NCI-H345 (cell line): ENCODE results near the gene SYNPR.

Source experiments
- DNase-seq: peaks from one replicate; lab custom pipeline; 2025; lab: John Stamatoyannopoulos, UW

Gene SYNPR

DNA sequence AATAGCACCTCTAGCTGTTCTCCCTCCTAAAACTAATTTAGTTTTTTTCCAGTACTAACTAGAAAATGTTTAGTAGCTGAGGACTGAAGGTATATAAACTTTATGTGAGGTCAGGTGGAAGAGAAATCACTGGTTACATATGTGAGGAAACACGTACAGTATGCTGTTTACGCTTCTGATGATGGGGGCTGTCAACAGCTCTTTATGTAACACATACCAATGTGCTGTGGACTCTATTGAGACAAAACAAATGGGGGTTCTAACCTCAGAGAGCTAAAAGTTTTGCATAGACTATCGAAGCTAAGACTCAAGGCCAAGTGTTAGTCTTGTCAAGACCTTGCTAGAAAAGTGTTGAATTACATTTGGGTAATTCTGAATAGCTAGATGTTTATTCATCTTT lies 107.5 kb downstream of the SYNPR start:
- DNase-seq, result no peak

DNA sequence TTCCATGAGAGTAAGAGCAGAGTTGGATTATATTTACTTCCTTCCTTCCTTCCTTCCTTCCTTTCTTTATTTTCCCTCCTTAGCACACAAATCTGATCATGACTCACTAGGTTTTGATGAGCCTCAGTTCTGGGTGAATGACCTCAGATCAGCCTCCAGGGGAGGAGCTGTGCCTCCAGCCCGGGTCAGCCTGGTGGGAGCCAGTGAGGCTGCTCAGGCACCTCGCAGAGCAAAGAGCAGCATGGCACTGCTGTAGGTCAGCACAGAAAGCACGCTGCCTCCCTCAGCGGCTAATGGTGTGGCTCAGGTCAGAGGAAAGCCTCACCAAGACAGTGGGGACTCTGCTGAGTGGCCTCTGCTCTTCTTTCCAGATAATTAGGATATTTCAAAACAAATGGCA lies 108.5 kb downstream of the SYNPR start:
- DNase-seq, result no peak

DNA sequence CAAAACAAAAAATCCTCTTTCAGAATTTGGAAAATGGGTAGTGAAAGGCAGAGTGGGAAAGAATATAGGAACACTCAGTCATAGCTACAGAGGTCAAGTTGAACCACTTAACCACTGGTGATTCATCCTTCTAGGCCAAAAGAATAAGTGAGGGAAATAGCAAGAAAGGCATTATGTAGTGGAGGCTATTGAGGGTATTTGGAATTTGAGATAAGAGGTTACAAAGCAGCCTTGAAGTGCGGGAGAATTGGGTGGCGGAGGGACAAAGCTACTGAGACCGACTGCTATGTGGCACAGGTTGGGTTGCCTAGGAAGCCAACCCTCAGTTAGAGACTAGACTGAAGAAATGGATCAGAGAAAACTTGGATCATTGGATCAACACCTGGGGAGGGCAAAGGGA lies 109.5 kb downstream of the SYNPR start:
- DNase-seq, result no peak

DNA sequence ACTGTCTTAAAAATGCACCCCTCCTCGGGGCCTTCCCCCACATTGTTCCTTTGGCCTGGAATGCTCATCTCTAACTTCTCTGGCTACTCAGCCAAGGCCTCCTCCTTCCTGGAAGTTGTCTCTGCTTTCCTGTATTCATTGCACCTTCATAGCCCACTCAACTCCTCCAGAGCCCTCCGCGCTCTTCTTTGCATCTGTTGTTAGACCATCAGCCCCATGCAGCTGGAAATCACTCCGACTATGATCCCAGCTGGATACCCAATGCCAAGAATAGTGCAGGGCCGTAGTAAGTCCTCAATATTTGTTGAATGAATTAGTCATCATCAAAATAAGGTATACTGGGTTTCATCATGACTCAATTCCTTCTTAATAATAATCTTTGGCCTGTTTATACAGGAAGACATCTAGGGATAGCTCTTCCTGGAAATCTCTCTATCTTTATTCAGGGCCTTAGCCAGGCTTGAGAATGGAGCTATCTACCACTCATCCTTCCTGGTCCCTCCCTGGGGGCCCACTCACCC lies 112.7 kb downstream of the SYNPR start:
- DNase-seq, result no peak

DNA sequence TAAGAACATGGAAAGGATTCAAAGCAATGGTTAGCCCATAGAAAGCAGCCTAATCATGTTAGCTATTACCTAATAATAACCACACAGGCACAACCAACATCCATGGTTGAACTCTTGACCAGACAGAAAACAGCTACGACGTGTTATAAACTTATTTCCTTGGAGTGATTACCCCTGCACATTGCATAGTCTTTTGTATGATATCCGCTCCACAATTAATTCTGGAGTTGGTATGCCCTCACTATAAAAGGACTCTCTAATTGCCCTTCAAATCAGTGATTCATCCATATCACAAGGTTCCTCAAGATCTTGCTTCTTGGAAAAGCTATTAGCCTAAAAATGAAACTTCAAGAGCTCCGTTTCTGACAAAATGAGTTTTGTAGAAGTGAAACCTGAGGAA lies 117.9 kb downstream of the SYNPR start:
- DNase-seq, result no peak

DNA sequence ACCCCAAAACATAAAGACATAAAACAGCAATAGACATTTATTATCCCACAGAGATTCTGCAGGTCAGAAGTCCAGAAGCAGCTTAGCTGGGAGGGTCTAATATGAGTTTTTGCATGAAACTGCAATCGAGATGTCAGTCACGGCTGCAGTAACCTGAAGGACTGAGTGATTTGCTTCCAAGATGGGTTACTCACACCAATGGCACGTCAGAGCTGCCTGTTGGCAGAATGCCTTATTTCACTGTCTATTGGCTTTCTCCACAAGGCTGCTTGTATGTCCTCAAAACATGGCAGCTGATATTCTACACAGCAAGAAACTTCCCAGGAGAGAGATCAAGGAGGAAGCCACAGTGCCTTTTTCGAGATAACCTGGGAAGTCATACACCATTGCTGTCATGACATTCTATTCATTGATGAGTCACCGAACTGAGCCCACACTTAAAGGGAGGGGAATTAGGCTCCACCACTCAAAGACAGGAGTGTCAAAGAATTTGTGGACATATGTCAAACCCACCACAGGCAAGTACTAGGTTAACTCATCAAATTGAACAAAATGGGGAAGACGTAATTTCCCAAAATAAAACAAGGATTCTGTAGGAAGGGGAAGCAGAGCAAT lies 122.2 kb downstream of the SYNPR start:
- DNase-seq, result no peak

DNA sequence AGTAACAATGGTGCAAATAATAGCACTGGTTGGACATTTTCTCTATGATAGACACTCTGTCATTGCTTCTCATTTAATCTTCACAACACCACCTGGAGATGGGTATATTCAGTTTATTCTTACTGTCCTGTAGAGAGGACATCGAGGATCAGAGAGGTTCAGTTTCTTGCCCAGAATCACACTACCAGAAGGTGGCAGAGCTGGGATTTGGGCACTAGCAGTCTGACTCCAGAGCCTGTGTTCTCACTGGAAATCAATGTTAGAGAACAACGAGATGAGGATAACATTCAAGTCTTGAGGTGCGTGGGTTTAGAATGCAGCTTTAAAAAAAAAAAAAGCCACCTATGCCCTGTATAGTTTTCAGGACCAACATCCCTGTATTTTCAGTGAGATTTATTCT lies 127.8 kb downstream of the SYNPR start:
- DNase-seq, result no peak

DNA sequence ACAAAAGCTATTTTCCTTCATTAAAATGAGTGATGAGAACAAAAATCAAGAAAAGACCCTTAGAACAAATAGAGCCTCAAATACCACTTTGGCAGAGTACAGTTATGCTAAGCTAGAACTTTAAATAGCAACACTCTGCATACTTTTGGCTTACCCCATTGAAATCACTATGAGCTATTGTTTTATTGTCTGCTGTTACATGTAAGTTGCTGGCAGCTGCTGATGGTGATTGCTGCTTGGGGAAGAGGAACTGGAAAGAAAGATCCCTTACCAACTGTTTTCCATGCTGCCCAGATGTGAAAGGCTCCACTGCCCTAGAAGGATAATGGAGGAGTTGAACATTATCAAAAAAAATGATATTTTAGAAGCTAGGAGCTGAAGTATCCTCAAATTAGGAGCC lies 135.4 kb downstream of the SYNPR start:
- no peak for DNase-seq

DNA sequence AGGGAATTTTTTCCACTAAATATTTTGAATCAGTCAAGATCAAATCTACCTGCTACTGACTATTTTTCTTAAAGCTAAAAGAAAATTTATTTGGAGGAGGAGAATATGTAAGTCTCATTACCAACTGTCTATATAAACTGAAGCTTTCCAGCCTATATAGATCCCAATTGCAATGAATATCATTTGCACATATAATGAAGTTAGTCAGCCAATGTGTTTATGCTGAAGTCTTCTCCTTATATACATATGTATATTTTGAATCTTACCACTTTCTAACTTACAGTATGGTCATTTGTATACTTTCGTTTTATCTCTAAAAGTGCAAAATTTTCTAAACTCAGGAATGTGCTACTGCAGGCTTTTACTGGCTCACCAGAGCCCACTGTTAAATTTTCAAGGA lies 136.5 kb downstream of the SYNPR start:
- no peak for DNase-seq

DNA sequence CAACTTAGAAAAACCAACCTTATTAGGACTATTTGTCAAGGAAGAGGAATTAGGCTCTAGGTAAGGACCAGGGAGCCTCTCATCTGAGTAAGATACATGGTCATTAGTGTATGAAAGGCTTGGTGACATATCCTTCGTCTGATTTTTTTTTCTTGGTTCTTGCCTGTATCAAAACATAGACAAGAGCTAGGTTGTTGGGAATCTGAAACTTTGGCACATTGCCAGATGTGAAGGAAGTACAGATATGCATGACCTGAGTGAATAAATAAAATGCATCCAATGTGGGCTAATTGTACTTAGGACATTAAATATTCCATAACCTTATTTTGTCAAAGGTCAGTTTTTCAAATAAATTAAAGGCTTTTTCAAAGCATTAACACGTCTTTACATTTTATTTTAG lies 151.8 kb downstream of the SYNPR start:
- DNase-seq, result peak; percentile 64

DNA sequence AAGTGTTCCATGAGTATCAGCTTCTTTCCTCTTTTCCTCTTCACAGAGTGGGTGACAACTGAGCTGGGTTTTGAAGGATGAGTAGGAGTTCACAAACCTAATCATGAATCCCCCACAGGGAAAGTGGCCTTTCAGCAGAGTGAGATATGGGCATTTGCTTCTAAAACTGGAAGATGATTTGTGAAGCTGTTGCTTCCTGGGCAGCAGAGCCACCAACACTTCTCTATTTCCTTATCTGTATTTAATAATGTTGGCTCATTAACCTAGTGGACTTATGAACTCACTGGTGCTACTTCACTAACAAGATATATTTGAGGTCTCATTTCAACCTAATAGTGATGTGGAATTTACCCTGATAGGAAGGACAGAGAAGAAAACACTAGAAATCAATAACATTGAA lies 152.8 kb downstream of the SYNPR start:
- no peak for DNase-seq

DNA sequence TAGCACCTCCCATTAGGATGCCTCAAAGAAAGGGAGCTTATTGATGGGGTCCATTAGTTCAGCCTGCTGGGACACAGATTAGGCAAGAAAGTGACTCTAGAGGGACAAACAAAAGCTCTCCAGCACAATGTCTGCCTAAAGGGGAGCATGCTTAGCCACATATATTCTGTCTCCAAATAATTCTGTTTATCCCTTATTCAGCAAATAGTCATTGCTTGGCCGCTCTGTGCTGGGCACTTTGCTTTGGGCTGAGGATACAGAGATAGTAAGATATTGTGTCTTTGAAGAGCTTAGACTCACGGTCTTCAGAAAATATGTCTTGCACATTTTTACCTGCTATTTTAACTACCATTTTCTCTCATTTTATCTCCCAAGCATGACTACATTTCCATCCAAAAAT lies 159.8 kb downstream of the SYNPR start:
- no peak for DNase-seq

DNA sequence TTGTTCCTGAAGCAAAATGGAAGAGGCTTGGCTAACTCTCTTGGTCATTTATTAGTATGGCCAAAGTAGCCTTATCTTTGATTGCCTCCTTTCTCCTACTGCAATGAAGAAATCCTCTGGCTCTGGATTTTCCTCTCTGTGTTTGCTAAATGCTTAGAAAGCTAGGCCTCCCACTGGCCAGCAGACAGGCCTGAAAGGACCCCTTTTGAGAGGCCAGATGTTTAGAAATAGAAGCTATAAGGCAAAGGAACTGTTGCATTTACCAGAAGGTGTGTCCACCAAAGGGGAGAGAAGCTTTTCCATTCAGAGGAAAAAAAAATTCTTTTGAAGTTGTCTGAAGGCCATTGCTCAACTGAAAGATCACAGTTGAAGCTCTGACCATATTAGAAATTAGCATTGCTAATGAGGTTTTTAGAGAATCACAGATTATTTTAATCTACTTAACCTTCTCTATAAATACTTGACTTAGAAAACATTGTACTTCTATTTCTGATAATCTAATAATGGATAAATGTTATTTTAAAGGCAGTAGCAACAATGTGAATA lies 160.8 kb downstream of the SYNPR start:
- no peak for DNase-seq

DNA sequence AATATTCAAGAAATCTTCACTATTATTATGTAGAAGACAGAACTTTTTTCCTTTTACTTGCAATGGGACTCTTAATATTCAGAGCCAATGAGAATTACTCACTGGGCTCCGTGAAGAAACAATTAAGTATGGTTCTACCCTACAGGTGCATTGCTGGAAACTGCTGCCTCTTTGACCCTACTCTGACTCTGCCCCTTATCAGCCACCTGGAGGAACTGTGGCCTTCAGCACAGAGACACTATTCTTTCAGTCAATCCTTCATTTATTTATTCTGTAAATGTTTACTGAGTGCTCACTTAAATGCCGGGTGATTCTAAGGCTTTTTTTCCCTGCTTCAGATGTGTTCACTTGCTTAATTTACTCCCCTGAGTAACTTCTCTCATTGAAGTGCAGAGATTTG lies 163.2 kb downstream of the SYNPR start:
- DNase-seq, result no peak

DNA sequence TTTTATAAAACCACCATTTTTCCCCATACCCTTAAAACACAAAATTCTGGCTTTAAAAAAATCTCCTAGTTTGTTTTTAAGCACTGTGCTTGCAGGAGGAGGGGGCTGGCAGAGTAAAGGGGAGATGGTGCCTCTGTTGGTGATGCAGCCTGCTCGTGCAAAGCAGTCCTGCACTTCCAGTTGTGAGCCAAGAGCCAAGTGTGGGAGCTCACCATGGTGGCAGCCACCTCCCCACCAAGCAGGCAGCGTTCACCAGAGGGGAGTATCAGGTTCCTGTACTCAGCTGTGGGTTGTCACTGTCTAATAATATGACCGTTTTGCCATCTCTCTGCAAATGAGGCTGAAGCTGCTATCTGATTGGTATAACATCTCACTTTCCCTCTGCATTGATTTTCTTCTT lies 164.8 kb downstream of the SYNPR start:
- no peak for DNase-seq

DNA sequence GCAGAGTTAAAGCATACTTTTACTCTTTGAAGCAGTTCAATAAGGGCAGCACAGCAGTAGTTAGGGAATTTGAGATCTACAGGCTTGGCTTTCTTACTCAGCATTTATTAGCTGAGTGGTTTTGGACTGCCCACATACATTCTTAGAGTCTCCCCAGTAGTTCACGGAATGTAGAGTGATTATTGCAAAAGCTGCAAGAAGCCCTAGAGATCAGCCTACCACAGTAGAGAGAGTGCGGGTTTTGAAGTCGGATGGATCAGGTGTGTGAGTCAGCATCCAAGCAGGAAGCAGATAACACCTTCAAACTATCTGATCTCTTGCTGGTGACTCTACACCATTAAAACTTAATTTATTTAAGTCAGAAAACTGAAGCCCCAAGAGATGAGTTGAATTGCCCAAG lies 171.9 kb downstream of the SYNPR start:
- DNase-seq, result no peak

DNA sequence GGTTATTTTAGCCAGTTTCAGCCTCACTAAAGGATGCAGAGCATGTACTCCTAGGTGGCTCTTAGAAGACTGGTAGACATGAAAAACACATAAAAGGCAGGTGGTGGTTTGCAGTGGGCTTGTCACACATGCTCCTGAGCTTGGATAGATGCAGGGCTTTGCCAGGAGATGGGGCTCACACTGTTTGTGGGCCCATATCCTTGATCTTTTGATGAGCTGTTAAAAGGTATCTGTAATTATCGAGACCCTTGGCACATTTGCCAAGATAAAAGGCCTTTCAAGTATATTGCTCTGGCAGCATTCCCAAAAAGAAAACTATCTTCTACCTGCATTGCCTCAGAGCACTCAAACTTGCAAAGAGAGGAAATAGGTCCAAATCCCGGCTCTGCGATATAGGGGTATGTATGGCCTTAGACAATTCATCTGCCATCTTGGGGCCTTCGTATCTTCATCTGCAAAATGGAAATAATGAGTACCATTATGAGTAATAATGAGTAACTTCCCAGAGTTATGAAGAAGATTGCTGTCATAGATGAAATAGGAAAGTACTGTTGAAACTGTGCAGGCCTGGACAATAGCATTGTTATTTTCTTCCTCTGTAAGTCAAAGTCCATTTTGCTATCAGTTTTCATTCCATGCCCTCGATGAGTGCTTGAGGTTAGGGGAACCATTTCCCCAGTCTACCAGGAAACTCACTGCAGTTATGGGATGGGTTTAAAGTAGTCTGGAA lies 172.7 kb downstream of the SYNPR start:
- no peak for DNase-seq

DNA sequence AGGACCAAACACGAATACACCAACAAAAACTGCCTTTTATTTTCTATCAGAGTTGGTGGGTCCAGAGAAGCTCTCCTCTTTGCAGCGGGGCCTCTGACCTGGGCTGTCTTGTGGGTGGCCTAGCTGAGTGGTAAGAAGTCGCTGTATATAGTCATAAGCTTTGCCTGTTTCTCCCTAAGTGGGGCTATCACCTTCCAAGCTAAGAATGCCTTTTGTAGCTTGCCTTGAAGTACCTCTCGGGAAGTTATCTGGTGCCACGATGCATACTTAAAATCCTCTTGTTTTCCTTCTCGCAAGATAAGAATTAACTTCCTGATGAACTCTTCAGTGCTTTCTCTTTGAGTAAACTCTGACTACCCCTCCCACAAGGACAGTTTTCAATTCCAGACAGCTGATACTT lies 178.8 kb downstream of the SYNPR start:
- DNase-seq, result no peak

DNA sequence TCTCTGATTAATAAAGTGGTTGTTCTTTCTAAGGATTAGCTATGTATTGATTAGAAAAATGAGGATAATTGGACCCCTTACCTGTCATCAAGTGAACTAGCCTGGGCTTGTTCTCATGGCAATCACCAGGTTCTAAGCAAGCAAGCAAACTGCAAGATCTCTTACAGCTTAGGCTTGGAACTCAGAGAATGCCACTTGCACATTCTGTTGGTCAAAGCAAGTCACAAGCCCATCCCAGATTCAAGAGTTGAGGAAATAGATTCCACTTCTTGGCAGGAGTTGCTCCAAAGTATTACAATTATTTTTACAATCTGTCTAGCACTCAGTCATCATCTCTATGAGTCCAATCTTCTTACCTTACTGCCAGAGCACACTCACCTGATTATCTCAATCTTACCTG lies 180.3 kb downstream of the SYNPR start:
- DNase-seq, result no peak

DNA sequence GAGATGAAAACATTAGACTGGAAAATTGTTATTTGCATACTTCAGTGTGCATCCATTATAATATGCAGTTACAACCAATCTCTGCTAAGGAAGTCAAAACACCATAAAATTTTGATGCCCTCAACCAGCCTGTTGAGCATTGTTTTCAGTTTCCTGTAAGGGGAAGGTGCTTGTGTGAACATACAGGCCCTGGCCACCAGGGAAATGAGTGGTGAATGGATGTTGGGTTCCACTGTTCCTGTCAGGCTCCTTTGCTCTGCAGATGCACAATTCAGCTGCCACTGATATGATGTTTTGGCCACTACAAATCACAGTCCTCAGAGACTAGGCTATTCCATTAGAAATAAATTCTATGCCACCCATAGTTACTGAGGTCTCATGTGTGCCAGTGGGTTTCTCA lies 184.6 kb downstream of the SYNPR start:
- DNase-seq, result no peak

DNA sequence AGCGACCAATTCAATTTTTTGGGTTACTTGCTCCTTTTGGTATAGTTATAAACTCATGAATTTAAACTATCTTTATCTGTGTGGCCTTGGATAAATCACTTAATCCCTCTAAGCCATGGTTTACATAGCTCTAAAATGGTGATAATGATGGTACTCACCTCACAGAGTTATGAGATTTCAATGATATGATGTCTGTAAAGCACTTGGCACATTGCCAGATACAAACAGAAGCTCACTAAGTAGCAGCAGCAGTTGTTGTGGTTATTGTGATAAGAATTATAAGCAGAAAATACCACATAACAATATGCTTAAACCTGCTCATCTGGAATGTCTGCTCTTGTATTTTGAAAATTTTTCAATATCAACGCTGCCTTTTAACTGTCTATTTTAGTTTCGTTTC lies 189.3 kb downstream of the SYNPR start:
- DNase-seq, result peak; percentile 2

DNA sequence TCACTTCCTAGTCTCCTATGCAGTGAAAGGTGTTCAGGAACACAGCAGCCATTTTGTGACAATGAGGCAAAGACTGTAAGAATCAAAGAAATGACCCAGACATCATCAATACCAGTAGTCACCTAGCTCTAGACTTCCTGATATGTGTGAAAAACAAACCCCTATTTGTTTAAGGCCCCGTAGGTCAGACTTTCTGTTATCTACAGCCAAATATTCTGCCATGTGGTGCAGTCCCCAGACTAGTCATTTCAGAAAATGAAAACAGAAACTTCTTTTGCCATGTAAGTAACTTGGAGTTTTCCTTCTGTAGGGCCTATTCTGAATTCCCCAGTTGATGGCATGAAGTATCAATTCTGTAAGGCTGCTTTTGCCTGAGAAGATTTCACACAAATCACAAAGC lies 192.6 kb downstream of the SYNPR start:
- no peak for DNase-seq

DNA sequence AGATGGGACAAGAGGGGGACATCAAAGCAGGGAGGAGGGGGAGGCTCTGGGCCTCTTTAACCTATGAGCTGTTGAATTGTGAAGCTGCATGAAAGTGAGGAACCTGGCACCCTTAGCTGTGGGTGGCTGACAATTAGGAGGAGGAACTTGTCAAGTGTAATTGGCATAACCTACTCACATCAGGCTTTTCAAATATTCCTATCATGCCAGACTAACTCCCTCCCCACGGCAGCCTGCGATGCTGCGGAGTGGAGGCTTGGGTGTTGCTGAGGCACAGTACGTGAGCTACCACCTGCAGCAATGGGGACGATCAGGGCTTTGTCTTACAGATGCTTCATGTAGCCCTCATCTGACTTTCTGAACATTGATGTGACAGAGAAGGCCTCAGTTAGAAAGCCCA lies 193.7 kb downstream of the SYNPR start:
- no peak for DNase-seq
